GM12878 (cell line): ENCODE data around the gene GMPPA. TPM values are rescaled to one million over a fixed set of nuclear protein-coding genes. Genes with fewer than 3 reads are reported as not detected.

Experiments used
- ATAC-seq: fragments of 200-7000 bp; cut with Tn5 transposase; 3 replicates; pipeline ENCODE4 v1.9.1; 2020; ENCODE audit warnings: mild to moderate bottlenecking, moderate library complexity
- BruUV-seq: library from RNA; stranded (reverse); fragments of 400-500 nt; replicated peaks from 2 replicates; lab custom pipeline; 2021; lab: Mats Ljungman, UMichigan
- CTCF ChIA-PET: fragments of 300-600 bp; sonication (Branson Sonifier 250); formaldehyde crosslinking; extraction: SDS; loops from one replicate; lab custom pipeline; 2021; ENCODE audit warnings: inconsistent platforms; lab: Yijun Ruan, JAX
- POLR2A ChIA-PET: fragments of 350-600 bp; formaldehyde crosslinking; extraction: SDS; loops from one replicate; lab custom pipeline; 2021; ENCODE audit warnings: inconsistent platforms; lab: Charles Lee
- RAD21 ChIA-PET: fragments of 300-600 bp; sonication (Branson Sonifier 250); formaldehyde crosslinking; loops from one replicate; lab custom pipeline; 2023; ENCODE audit warnings: antibody characterized with exemption; ENCODE audit not compliant: unreplicated experiment; lab: Charles Lee
- SMC1A ChIA-PET: fragments of 300-600 bp; sonication (Branson Sonifier 250); formaldehyde crosslinking; loops from one replicate; lab custom pipeline; 2023; ENCODE audit not compliant: unreplicated experiment, uncharacterized antibody; lab: Charles Lee
- DNase-seq: peaks from one replicate; pipeline ENCODE4 v3.0.0-alpha.2; 2011; ENCODE audit warnings: low read depth, low spot score
- FAIRE-seq: peaks from 3 replicates; lab custom pipeline; 2011; peaks lifted over from hg19 to GRCh38; lab: Jason Lieb, UNC
- H2AFZ ChIP-seq: 2 replicates; pipeline ENCODE4 v1.6.0; 2011; ENCODE audit warnings: low read depth, low read length, control low read depth; ENCODE audit not compliant: control insufficient read depth
- H3K27ac ChIP-seq: 2 replicates; pipeline ENCODE4 v1.5.1; 2011; ENCODE audit warnings: control low read depth; ENCODE audit not compliant: control insufficient read depth, insufficient read depth
- H3K27me3 ChIP-seq, 2 experiments: replicated peaks in 1 of 2; 2 replicates each; pipeline versions ENCODE4 v1.6.0 to v1.6.1; 2011; ENCODE audit warnings: low read length in 1 of 2; ENCODE audit not compliant: control insufficient read depth in 2 of 2, insufficient read depth in 2 of 2
- H3K36me3 ChIP-seq, 2 experiments: 2 replicates each; pipeline ENCODE4 v1.5.1; 2011; ENCODE audit warnings: low read length in 1 of 2; ENCODE audit not compliant: control insufficient read depth in 2 of 2, insufficient read depth in 2 of 2
- H3K4me1 ChIP-seq: 2 replicates; pipeline ENCODE4 v1.6.1; 2011; ENCODE audit warnings: mild to moderate bottlenecking, low read length, moderate library complexity, mixed read lengths; ENCODE audit not compliant: control insufficient read depth, insufficient read depth
- H3K4me2 ChIP-seq: 2 replicates; pipeline ENCODE4 v1.6.0; 2011; ENCODE audit warnings: control low read depth; ENCODE audit not compliant: control insufficient read depth, insufficient read depth
- H3K4me3 ChIP-seq: fragments of 200-600 bp; sonication (generic); 2 replicates; pipeline ENCODE4 v1.5.1; 2016
- H3K79me2 ChIP-seq: 2 replicates; pipeline ENCODE4 v1.6.0; 2011; ENCODE audit warnings: low read length; ENCODE audit not compliant: control insufficient read depth, insufficient read depth
- H3K9ac ChIP-seq: 2 replicates; pipeline ENCODE4 v1.8.0; 2011; ENCODE audit warnings: low read length, control low read depth, mixed read lengths; ENCODE audit not compliant: control insufficient read depth, insufficient read depth
- H3K9me3 ChIP-seq: replicated peaks from 3 replicates; pipeline ENCODE4 v1.5.1; 2011; ENCODE audit warnings: mild to moderate bottlenecking, low read length; ENCODE audit not compliant: control insufficient read depth, insufficient read depth
- H4K20me1 ChIP-seq: 2 replicates; pipeline ENCODE4 v1.6.0; 2011; ENCODE audit not compliant: control insufficient read depth, insufficient read depth
- CHD4 ChIP-seq: fragments of 200-600 bp; sonication (generic); IDR thresholded peaks from 2 replicates; pipeline ENCODE4 v1.6.1; 2016; ENCODE audit warnings: mild to moderate bottlenecking
- EP300 ChIP-seq, 2 experiments: fragments of 150-350 bp in 1 of 2; IDR thresholded peaks; 2 replicates each; pipeline ENCODE4 v1.6.1; 2011 to 2012; ENCODE audit warnings: low read depth in 2 of 2, low read length in 2 of 2, borderline replicate concordance in 1 of 2, improper control_type of control experiment in 1 of 2, inconsistent platforms in 1 of 2; ENCODE audit not compliant: control insufficient read depth in 1 of 2
- GABPA ChIP-seq: IDR thresholded peaks from 2 replicates; pipeline ENCODE4 v1.6.1; 2014; ENCODE audit warnings: antibody characterized with exemption, low read depth, mild to moderate bottlenecking, inconsistent platforms
- IRF4 ChIP-seq: IDR thresholded peaks from 2 replicates; pipeline ENCODE4 v1.6.1; 2011; ENCODE audit warnings: low read depth, low read length
- MYB ChIP-seq: fragments of 150-350 bp; IDR thresholded peaks from 2 replicates; pipeline ENCODE4 v1.6.1; 2014; ENCODE audit warnings: mild to moderate bottlenecking, low read depth, low read length, borderline replicate concordance
- PAX5 ChIP-seq: IDR thresholded peaks from 2 replicates; pipeline ENCODE4 v1.6.1; 2011; ENCODE audit warnings: low read depth, low read length, borderline replicate concordance
- PKNOX1 ChIP-seq: fragments of 450-650 bp; IDR thresholded peaks from 2 replicates; pipeline ENCODE4 v1.6.1; 2016; ENCODE audit warnings: mild to moderate bottlenecking
- POLR2A ChIP-seq: IDR thresholded peaks from 2 replicates; pipeline ENCODE4 v1.6.1; 2011; ENCODE audit warnings: low read depth, mild to moderate bottlenecking, low read length
- POLR2AphosphoS2 ChIP-seq: IDR thresholded peaks from 2 replicates; pipeline ENCODE4 v1.6.1; 2011; ENCODE audit warnings: low read depth, mild to moderate bottlenecking, low read length, improper control_type of control experiment, moderate library complexity
- SP1 ChIP-seq: IDR thresholded peaks from one replicate; pipeline ENCODE4 v1.6.1; 2011; ENCODE audit warnings: low read depth, low read length
- SREBF1 ChIP-seq: IDR thresholded peaks from 2 replicates; pipeline ENCODE4 v1.6.1; 2012; ENCODE audit warnings: mild to moderate bottlenecking, low read length
- USF1 ChIP-seq: IDR thresholded peaks from 2 replicates; pipeline ENCODE4 v1.6.1; 2011; ENCODE audit warnings: borderline replicate concordance, low read depth, mild to moderate bottlenecking, moderate library complexity, mixed read lengths, low read length; ENCODE audit not compliant: insufficient read depth; ENCODE audit errors: extremely low read length
- YY1 ChIP-seq: IDR thresholded peaks from 2 replicates; pipeline ENCODE4 v1.6.1; 2011; ENCODE audit warnings: low read depth, mild to moderate bottlenecking, low read length
- ZBTB11 ChIP-seq: fragments of 450-650 bp; formaldehyde crosslinking; IDR thresholded peaks from 2 replicates; pipeline ENCODE4 v1.5.0; 2022; ENCODE audit warnings: mild to moderate bottlenecking, missing genetic modification characterization
- ZBTB33 ChIP-seq: fragments of 450-650 bp; IDR thresholded peaks from 2 replicates; pipeline ENCODE4 v1.6.1; 2017; ENCODE audit warnings: mild to moderate bottlenecking
- ZNF217 ChIP-seq: fragments of 450-650 bp; IDR thresholded peaks from 2 replicates; pipeline ENCODE4 v1.6.1; 2017; ENCODE audit warnings: antibody characterized with exemption, mild to moderate bottlenecking
- ZZZ3 ChIP-seq: IDR thresholded peaks from 2 replicates; pipeline ENCODE4 v1.6.1; 2011; ENCODE audit warnings: low read depth; ENCODE audit not compliant: control insufficient read depth, insufficient read length
- WGBS: methylation state at CpG from one replicate; pipeline ENCODE4 v1.1.6; 2016; ENCODE audit warnings: low lambda C conversion rate; ENCODE audit not compliant: insufficient replicate concordance, insufficient coverage; ENCODE audit errors: missing lambda C conversion rate; 5-methylcytosine and 5-hydroxymethylcytosine counted together
- in situ Hi-C: fragments of 300-500 bp; cut with MboI; formaldehyde crosslinking; loops from 9 replicates; pipeline ENCODE4 v1.14.3; 2018; ENCODE audit warnings: mixed read lengths
- intact Hi-C: fragments of 100-400 bp; cut with micrococcal nuclease; formaldehyde crosslinking; loops from one replicate; pipeline ENCODE4 v1.14.2; 2022; ENCODE audit not compliant: unreplicated experiment
- polyA plus RNA-seq, 11 experiments: library from polyadenylated mRNA; depleted of rRNA in 4 of 11; unstranded in 6 of 11; stranded (reverse) in 5 of 11; fragments of >200 nt; fragmentation: Nextera tagmentation in 4 of 11; fragmentation: Illumina TruSeq in 1 of 11; extraction: Ambion mirVana in 4 of 11; extraction: Trizol in 1 of 11; gene quantifications; 1 replicate in 1 of 11; 2 replicates in 10 of 11; pipeline versions ENCODE4 v1.2.1 to v1.2.3, GENCODE V29; 2011 to 2016; ENCODE audit warnings: inconsistent platforms in 2 of 11, missing spikeins in 2 of 11, low read depth in 1 of 11
- total RNA-seq, 4 experiments: library from RNA; depleted of rRNA in 3 of 4; stranded (reverse); fragments of >200 nt in 3 of 4; fragmentation: Illumina TruSeq in 1 of 4; extraction: Trizol in 1 of 4; gene quantifications; 2 replicates each; pipeline versions ENCODE4 v1.2.1 to v1.2.3, GENCODE V29; 2013 to 2021

Gene GMPPA
- total and polyA plus RNA-seq, 10 of the 15 experiments (the other 5 are each of a cell fraction or from before 2014, with no cell fraction given), result 1.9 to 83.2 (median 45.0) TPM

- BruUV-seq, result no TSS peak
- Histone ChIP-seq H3K27me3 (peaks cover 11 to 15% of the 10 kb centered on the region in 2 experiments), H3K36me3 (no peaks in the 10 kb centered on the region), H3K4me1 (peaks cover 12% of the 10 kb centered on the region), H3K9ac (no peak overlapping the region), H4K20me1 (no peaks in the 10 kb centered on the region), H3K9me3 (no peaks in the 10 kb centered on the region; the same call in 2 of the 3 replicates), H3K4me2 (no peak overlapping the region), H3K4me3 (no peak overlapping the region), H3K27ac (no peak overlapping the region), H2AFZ (no peak overlapping the region), H3K79me2 (peaks cover 11% of the 10 kb centered on the region)
- intact Hi-C loops (loop anchor here (1.0 kb wide), 1 partner anchor 35 kb away; no protein-coding TSS in a partner anchor), in situ Hi-C loops (no loop called here)
- DNase-seq, result no peak
- ChIA-PET RAD21 (interaction anchor here (0.8 to 2.1 kb wide), 7 partner anchors 14 to 37 kb away, joined by 3 to 42 read pairs (median 7); no protein-coding TSS in a partner anchor), CTCF (interaction anchor here (0.7 to 11.4 kb wide), 24 partner anchors 9 to 194 kb away, joined by 3 to 224 read pairs (median 5); partner anchors contain the start of genes ASIC4 and STK11IP), POLR2A (no interaction called here), SMC1A (interaction anchor here (0.6 to 3.0 kb wide), 8 partner anchors 13 to 158 kb away, joined by 3 to 41 read pairs (median 4); no protein-coding TSS in a partner anchor)
- TF ChIP-seq ZBTB11 (CRISPR knock-in tag) (no peak), POLR2A (no peak), MYB (no peak), USF1 (no peak), ZZZ3 (no peak), GABPA (no peak), ZNF217 (no peak), ZBTB33 (no peak), PAX5 (no peak), SP1 (no peak), CHD4 (no peak), IRF4 (no peak), EP300 (IDR thresholded peaks at IDR 0.05; ENCODE audit: borderline replicate concordance in 1 of 2, control insufficient read depth in 1 of 2, low read depth in 2 of 2, low read length in 2 of 2) (no peak), YY1 (no peak), SREBF1 (no peak), PKNOX1 (no peak), POLR2AphosphoS2 (no peak)
- no peak for ATAC-seq
- 11% methylated on average over 10 of the region's 10 CpGs for WGBS
- FAIRE-seq, result no peak
These were observed 3.6 kb upstream of the GMPPA start for GRCh38 chr2:219494952-219495530.
